ENCODE data around the gene ZNF662. TPM values are rescaled to one million over a fixed set of nuclear protein-coding genes. Genes with fewer than 3 reads are reported as not detected.

The ZNF662 gene
- total RNA-seq, 1 experiment from 2014 or later: 2.7 TPM

- POLR2A ChIA-PET: interaction anchor here (0.6 kb wide), 1 partner anchor 38 kb away, joined by 3 read pairs; no protein-coding TSS in a partner anchor
- H3K27ac Mint-ChIP-seq: no peak overlapping the region
- no peaks in the 10 kb centered on the region for H3K36me3 Mint-ChIP-seq
- CTCF ChIA-PET: interaction anchor here (2.2 kb wide), 1 partner anchor 47 kb away, joined by 12 read pairs; no protein-coding TSS in a partner anchor
- peaks cover 19% of the 10 kb centered on the region for H3K4me1 Mint-ChIP-seq
- H3K9me3 Mint-ChIP-seq: no peaks in the 10 kb centered on the region
- DNase-seq (ENCODE audit: low spot score) (no peak), ATAC-seq (no peak)
- no peak overlapping the region for H3K4me3 Mint-ChIP-seq
- peaks cover 7% of the 10 kb centered on the region for H3K27me3 Mint-ChIP-seq (ENCODE audit: low read depth)
- TF ChIP-seq ETV6 (CRISPR knock-in tag; IDR thresholded peaks at IDR 0.05) (no peak), TEAD1 (CRISPR knock-in tag; IDR thresholded peaks at IDR 0.05) (no peak), NR1H2 (CRISPR knock-in tag; IDR thresholded peaks at IDR 0.05) (no peak), NR3C1 (CRISPR knock-in tag; conservative IDR thresholded peaks at IDR 0.05; ENCODE audit: low read depth) (no peak), MLX (CRISPR knock-in tag; IDR thresholded peaks at IDR 0.05) (no peak), ZNF263 (CRISPR knock-in tag; IDR thresholded peaks at IDR 0.05; ENCODE audit: low read depth) (no peak), ZNF416 (CRISPR knock-in tag; IDR thresholded peaks at IDR 0.05) (no peak), ZNF425 (CRISPR knock-in tag; conservative IDR thresholded peaks at IDR 0.05) (no peak)
These were observed 28.1 kb upstream of the ZNF662 start for GRCh38 chr3:42877881-42878280.

- peak overlapping the region; percentile 85 for H3K4me3 Mint-ChIP-seq
- ATAC-seq (no peak), DNase-seq (ENCODE audit: low spot score) (no peak)
- ChIA-PET POLR2A (no interaction called here), CTCF (no interaction called here)
- H3K4me1 Mint-ChIP-seq: peaks cover 25% of the 10 kb centered on the region
- TF ChIP-seq CDX4 (CRISPR knock-in tag; IDR thresholded peaks at IDR 0.05; ENCODE audit: borderline replicate concordance): no peak
- H3K9me3 Mint-ChIP-seq: no peaks in the 10 kb centered on the region
- H3K27me3 Mint-ChIP-seq (ENCODE audit: low read depth): peaks cover 7% of the 10 kb centered on the region
- H3K27ac Mint-ChIP-seq: no peak overlapping the region
- H3K36me3 Mint-ChIP-seq: no peaks in the 10 kb centered on the region
These were observed 25.8 kb upstream of the ZNF662 start for GRCh38 chr3:42880183-42880582.

GRCh38 chr3:42880601-42881451, 25.1 kb upstream of the ZNF662 start:
- 0 out of 2 replicates have a peak overlapping the region, but pooled peaks have one; percentile 77 for H3K27ac Mint-ChIP-seq
- H3K4me1 Mint-ChIP-seq: peaks cover 25% of the 10 kb centered on the region
- CTCF ChIA-PET: interaction anchor here (0.6 to 3.5 kb wide), 44 partner anchors 9 to 651 kb away, joined by 3 to 55 read pairs (median 5); partner anchors contain the start of gene SS18L2
- ATAC-seq (peak; percentile 97), DNase-seq (ENCODE audit: low spot score) (peak; percentile 91)
- POLR2A ChIA-PET: interaction anchor here (0.6 to 1.1 kb wide), 2 partner anchors 74 to 77 kb away, joined by 3 to 6 read pairs; partner anchors contain the start of gene HIGD1A
- no peaks in the 10 kb centered on the region for H3K9me3 Mint-ChIP-seq
- no peaks in the 10 kb centered on the region for H3K36me3 Mint-ChIP-seq
- H3K27me3 Mint-ChIP-seq (ENCODE audit: low read depth): peaks cover 7% of the 10 kb centered on the region
- peak overlapping the region; percentile 85 for H3K4me3 Mint-ChIP-seq
- no peak for TF ChIP-seq MYBL2 (CRISPR knock-in tag; IDR thresholded peaks at IDR 0.05)
- no peak for TF ChIP-seq EMX1 (CRISPR knock-in tag; IDR thresholded peaks at IDR 0.05)
- no peak for TF ChIP-seq ESRRA (CRISPR knock-in tag; IDR thresholded peaks at IDR 0.05; ENCODE audit: borderline replicate concordance)
- peak; percentile 40; the same call in 1 of the 2 replicates for TF ChIP-seq CREM (CRISPR knock-in tag; IDR thresholded peaks at IDR 0.05)
- no peak for TF ChIP-seq ZSCAN18 (CRISPR knock-in tag; IDR thresholded peaks at IDR 0.05)
- TF ChIP-seq JUN (CRISPR knock-in tag; IDR thresholded peaks at IDR 0.05): no peak
- no peak for TF ChIP-seq NR3C1 (CRISPR knock-in tag; conservative IDR thresholded peaks at IDR 0.05; ENCODE audit: low read depth)
- no peak for TF ChIP-seq ELF4 (CRISPR knock-in tag; IDR thresholded peaks at IDR 0.05; ENCODE audit: low read depth)
- no peak for TF ChIP-seq ZNF232 (CRISPR knock-in tag; IDR thresholded peaks at IDR 0.05)
- no peak for TF ChIP-seq STAT6 (CRISPR knock-in tag; conservative IDR thresholded peaks at IDR 0.05; ENCODE audit: low read depth)
- peak; percentile 75; the same call in 1 of the 2 replicates for TF ChIP-seq TEAD1 (CRISPR knock-in tag; IDR thresholded peaks at IDR 0.05)
- TF ChIP-seq TCF7 (CRISPR knock-in tag; IDR thresholded peaks at IDR 0.05; ENCODE audit: low read depth): no peak
- TF ChIP-seq E2F1 (CRISPR knock-in tag; IDR thresholded peaks at IDR 0.05): 0 out of 2 replicates have a peak, but pooled peaks have one; percentile 25
- peak; percentile 38; the same call in 1 of the 2 replicates for TF ChIP-seq ETV6 (CRISPR knock-in tag; IDR thresholded peaks at IDR 0.05)
- TF ChIP-seq CDX4 (CRISPR knock-in tag; IDR thresholded peaks at IDR 0.05; ENCODE audit: borderline replicate concordance): no peak
